Ramos (cell line): ENCODE data around the gene KLHL22.

Source experiments
- in situ Hi-C: fragments of 300-500 bp; cut with MboI; formaldehyde crosslinking; loops from one replicate; pipeline ENCODE4 v1.14.3; 2022; ENCODE audit warnings: low sequenced_read_pairs; ENCODE audit not compliant: unreplicated experiment

Gene KLHL22

GRCh38 chr22:20408891-20409290 lies 86.7 kb downstream of the KLHL22 start:
- in situ Hi-C loops, result no loop called here

- in situ Hi-C loops, result no loop called here
Measured at GRCh38 chr22:20407829-20408228, 87.8 kb downstream of the KLHL22 start.

GRCh38 chr22:20406686-20407408 lies 88.7 kb downstream of the KLHL22 start:
- in situ Hi-C loops, result no loop called here

- in situ Hi-C loops, result no loop called here
Measured at GRCh38 chr22:20405931-20406685, 89.5 kb downstream of the KLHL22 start.

- in situ Hi-C loops, result no loop called here
Measured at GRCh38 chr22:20405291-20405930, 90.2 kb downstream of the KLHL22 start.

GRCh38 chr22:20404881-20405280 lies 90.7 kb downstream of the KLHL22 start:
- in situ Hi-C loops, result no loop called here

- in situ Hi-C loops, result no loop called here
Measured at GRCh38 chr22:20403779-20404140, 91.8 kb downstream of the KLHL22 start.

- in situ Hi-C loops, result no loop called here
Measured at GRCh38 chr22:20402960-20403778, 92.4 kb downstream of the KLHL22 start.

- in situ Hi-C loops, result no loop called here
Measured at GRCh38 chr22:20401376-20402014, 94.1 kb downstream of the KLHL22 start.

GRCh38 chr22:20400606-20401375 lies 94.8 kb downstream of the KLHL22 start:
- in situ Hi-C loops, result no loop called here

- in situ Hi-C loops, result no loop called here
Measured at GRCh38 chr22:20399866-20400605, 95.6 kb downstream of the KLHL22 start.

- in situ Hi-C loops, result no loop called here
Measured at GRCh38 chr22:20398420-20398819, 97.2 kb downstream of the KLHL22 start.

- in situ Hi-C loops, result no loop called here
Measured at GRCh38 chr22:20397498-20397897, 98.1 kb downstream of the KLHL22 start.

- in situ Hi-C loops, result no loop called here
Measured at GRCh38 chr22:20396639-20397038, 99.0 kb downstream of the KLHL22 start.

GRCh38 chr22:20395907-20396287 lies 99.7 kb downstream of the KLHL22 start:
- in situ Hi-C loops, result no loop called here

GRCh38 chr22:20395181-20395906 lies 100.3 kb downstream of the KLHL22 start:
- in situ Hi-C loops, result no loop called here

GRCh38 chr22:20393705-20394476 lies 101.7 kb downstream of the KLHL22 start, which contains the start of gene ZNF74:
Gene ZNF74 (plus strand): TSS chr22:20394151. CDS start chr22:20394629, 478 bp downstream.
- in situ Hi-C loops, result no loop called here
